ENCODE results near the gene CNOT4.
"Not testable (repeated sequence)": the region's sequence is repeated elsewhere in the genome, so short reads cannot be mapped to it uniquely, and the experiment has no call there.

Gene CNOT4

GRCh38 chr7:135320953-135321352 is 188.9 kb downstream of the CNOT4 start:
- DNase-seq, result not testable (repeated sequence)

GRCh38 chr7:135320268-135320667 is 189.6 kb downstream of the CNOT4 start:
- no peak for DNase-seq

- DNase-seq, result no peak
Measured at GRCh38 chr7:135317676-135318325, 192.1 kb downstream of the CNOT4 start.

GRCh38 chr7:135316648-135317313 is 193.1 kb downstream of the CNOT4 start:
- no peak for DNase-seq

- DNase-seq, result no peak
Measured at GRCh38 chr7:135313971-135314370, 195.9 kb downstream of the CNOT4 start.
